HG03575 (cell line): ENCODE measurements around the gene CDCA7L.
"Not testable (repeated sequence)": the region's sequence is repeated elsewhere in the genome, so short reads cannot be mapped to it uniquely, and the experiment has no call there.

Experiments
- ATAC-seq: cut with Tn5 transposase; IDR thresholded peaks from one replicate; pipeline ENCODE4 v1.9.1; 2021; ENCODE audit not compliant: unreplicated experiment, insufficient number of reproducible peaks, low FRiP score; ENCODE audit errors: extremely low read depth

Gene CDCA7L

GRCh38 chr7:21867816-21868575, 77.7 kb downstream of the CDCA7L start:
- ATAC-seq, result no peak

- ATAC-seq, result no peak
Measured at GRCh38 chr7:21867226-21867625, 78.5 kb downstream of the CDCA7L start.

- no peak for ATAC-seq
Measured at GRCh38 chr7:21866731-21867130, 79.0 kb downstream of the CDCA7L start.

- ATAC-seq, result not testable (repeated sequence)
Measured at GRCh38 chr7:21865631-21866204, 80.0 kb downstream of the CDCA7L start.

GRCh38 chr7:21851559-21851967, 94.1 kb downstream of the CDCA7L start:
- no peak for ATAC-seq
